IMR-90 (cell line): ENCODE measurements around the gene NPFFR1. TPM values are rescaled to one million over a fixed set of nuclear protein-coding genes. Genes with fewer than 3 reads are reported as not detected.

Experiments used
- ATAC-seq: fragments of 200-7000 bp; cut with Tn5 transposase; 2 replicates; pipeline ENCODE4 v1.9.1; 2020; ENCODE audit warnings: low read depth, mild to moderate bottlenecking, moderate library complexity
- BruUV-seq: library from RNA; stranded (reverse); fragments of 400-500 nt; replicated peaks from 2 replicates; lab custom pipeline; 2021; lab: Mats Ljungman, UMichigan
- CTCF ChIA-PET: fragments of 300-600 bp; formaldehyde crosslinking; extraction: SDS; loops from one replicate; lab custom pipeline; 2021; ENCODE audit warnings: antibody characterized with exemption; lab: Yijun Ruan, JAX
- POLR2A ChIA-PET: fragments of 300-600 bp; sonication (Branson Sonifier 250); formaldehyde crosslinking; loops from one replicate; lab custom pipeline; 2022; ENCODE audit warnings: antibody characterized with exemption; ENCODE audit not compliant: unreplicated experiment; lab: Charles Lee
- DNase-seq: peaks from one replicate; pipeline ENCODE4 v3.0.0; 2013
- H2AFZ ChIP-seq: replicated peaks from 2 replicates; pipeline ENCODE3; 2013; ENCODE audit warnings: low read length, mild to moderate bottlenecking; ENCODE audit not compliant: poor library complexity
- H2AK5ac ChIP-seq: 2 replicates; pipeline ENCODE4 v1.6.1; 2013; ENCODE audit warnings: low read depth, low read length, inconsistent platforms
- H2AK9ac ChIP-seq: replicated peaks from 2 replicates; pipeline ENCODE3; 2013; ENCODE audit warnings: mild to moderate bottlenecking, low read depth, low read length, moderate library complexity; ENCODE audit not compliant: poor library complexity
- H2BK120ac ChIP-seq: 2 replicates; pipeline ENCODE4 v1.6.1; 2013; ENCODE audit warnings: low read depth, low read length, inconsistent platforms
- H2BK15ac ChIP-seq: 3 replicates; pipeline ENCODE4 v1.6.1; 2013; ENCODE audit warnings: low read depth, low read length, inconsistent platforms
- H2BK20ac ChIP-seq: 2 replicates; pipeline ENCODE4 v1.6.1; 2013; ENCODE audit warnings: low read depth, mild to moderate bottlenecking, inconsistent platforms, low read length, moderate library complexity
- H2BK5ac ChIP-seq: 2 replicates; pipeline ENCODE4 v1.6.1; 2013; ENCODE audit warnings: mild to moderate bottlenecking, low read depth, low read length, inconsistent platforms; ENCODE audit not compliant: poor library complexity, severe bottlenecking
- H3K14ac ChIP-seq: replicated peaks from 2 replicates; pipeline ENCODE4 v1.6.1; 2013; ENCODE audit warnings: low read depth, low read length, inconsistent platforms
- H3K18ac ChIP-seq: 2 replicates; pipeline ENCODE4 v1.6.1; 2013; ENCODE audit warnings: low read depth, low read length, control low read depth
- H3K23ac ChIP-seq: 2 replicates; pipeline ENCODE4 v1.6.1; 2013; ENCODE audit warnings: low read depth, low read length, inconsistent platforms
- H3K27ac ChIP-seq: 2 replicates; pipeline ENCODE4 v1.5.1; 2013; ENCODE audit warnings: mild to moderate bottlenecking, control low read depth, low read length; ENCODE audit not compliant: insufficient read depth
- H3K27me3 ChIP-seq: 2 replicates; pipeline ENCODE4 v1.6.1; 2013; ENCODE audit warnings: low read length; ENCODE audit not compliant: control insufficient read depth, insufficient read depth
- H3K36me3 ChIP-seq: 2 replicates; pipeline ENCODE4 v1.6.1; 2013; ENCODE audit warnings: low read length, mixed read lengths; ENCODE audit not compliant: control insufficient read depth, insufficient read depth
- H3K4ac ChIP-seq: 2 replicates; pipeline ENCODE4 v1.6.1; 2013; ENCODE audit warnings: low read depth, low read length, inconsistent platforms
- H3K4me1 ChIP-seq: 2 replicates; pipeline ENCODE4 v1.6.1; 2013; ENCODE audit warnings: low read length, mixed read lengths; ENCODE audit not compliant: control insufficient read depth, insufficient read depth
- H3K4me2 ChIP-seq: 2 replicates; pipeline ENCODE4 v1.6.1; 2013; ENCODE audit warnings: low read depth, mild to moderate bottlenecking, control low read depth, low read length, moderate library complexity
- H3K4me3 ChIP-seq: 2 replicates; pipeline ENCODE4 v1.5.1; 2013; ENCODE audit warnings: low read depth, mild to moderate bottlenecking, control low read depth, low read length, moderate library complexity; ENCODE audit not compliant: insufficient read depth
- H3K56ac ChIP-seq: 2 replicates; pipeline ENCODE4 v1.6.1; 2013; ENCODE audit warnings: low read length, inconsistent platforms; ENCODE audit not compliant: insufficient read depth; ENCODE audit errors: extremely low read depth
- H3K79me1 ChIP-seq, 2 experiments: 2 replicates each; pipeline ENCODE4 v1.6.1; 2013; ENCODE audit warnings: low read length in 2 of 2, inconsistent platforms in 1 of 2, low read depth in 1 of 2
- H3K9ac ChIP-seq: 2 replicates; pipeline ENCODE4 v1.6.1; 2013; ENCODE audit warnings: low read depth, low read length, control low read depth
- H3K9me1 ChIP-seq: 2 replicates; pipeline ENCODE4 v1.6.1; 2013; ENCODE audit warnings: low read length, inconsistent platforms; ENCODE audit not compliant: insufficient read depth
- H3K9me3 ChIP-seq: 2 replicates; pipeline ENCODE4 v1.6.1; 2013; ENCODE audit warnings: low read length; ENCODE audit not compliant: control insufficient read depth, insufficient read depth
- H4K20me1 ChIP-seq: 2 replicates; pipeline ENCODE4 v1.6.1; 2013; ENCODE audit warnings: low read length, inconsistent platforms; ENCODE audit not compliant: insufficient read depth
- H4K5ac ChIP-seq: 2 replicates; pipeline ENCODE4 v1.6.1; 2013; ENCODE audit warnings: mild to moderate bottlenecking, low read depth, low read length, control low read depth
- H4K8ac ChIP-seq, 2 experiments: 2 replicates each; pipeline ENCODE4 v1.6.1; 2013; ENCODE audit warnings: low read depth in 2 of 2, low read length in 2 of 2, control low read depth in 1 of 2, inconsistent platforms in 1 of 2
- H4K91ac ChIP-seq: 2 replicates; pipeline ENCODE4 v1.6.1; 2013; ENCODE audit warnings: low read depth, low read length, inconsistent platforms; ENCODE audit not compliant: insufficient read depth
- CHD1 ChIP-seq: IDR thresholded peaks from 2 replicates; pipeline ENCODE4 v1.6.1; 2012; ENCODE audit warnings: low read depth, low read length, improper control_type of control experiment
- MAFK ChIP-seq: IDR thresholded peaks from 2 replicates; pipeline ENCODE4 v1.6.1; 2012; ENCODE audit warnings: low read depth, low read length, improper control_type of control experiment
- MAZ ChIP-seq: IDR thresholded peaks from 2 replicates; pipeline ENCODE4 v1.6.1; 2012; ENCODE audit warnings: low read depth, mild to moderate bottlenecking, low read length, improper control_type of control experiment, moderate library complexity, borderline replicate concordance
- MXI1 ChIP-seq: IDR thresholded peaks from 2 replicates; pipeline ENCODE4 v1.6.1; 2012; ENCODE audit warnings: low read depth, mild to moderate bottlenecking, low read length, moderate library complexity, borderline replicate concordance
- NFE2L2 ChIP-seq: fragments of 150-350 bp; IDR thresholded peaks from 2 replicates; pipeline ENCODE4 v1.6.1; 2016; ENCODE audit warnings: low read depth, mild to moderate bottlenecking, low read length
- POLR2A ChIP-seq: IDR thresholded peaks from 2 replicates; pipeline ENCODE4 v1.6.1; 2012; ENCODE audit warnings: mild to moderate bottlenecking, low read depth, low read length
- RAD21 ChIP-seq: IDR thresholded peaks from 2 replicates; pipeline ENCODE4 v1.6.1; 2012; ENCODE audit warnings: low read length, improper control_type of control experiment
- RFX5 ChIP-seq: IDR thresholded peaks from 2 replicates; pipeline ENCODE4 v1.8.0; 2012; ENCODE audit warnings: low read depth, mild to moderate bottlenecking, low read length, moderate library complexity
- WGBS, 2 experiments: methylation state at CpG; one replicate each; pipeline versions ENCODE4 v1.1.5 to v1.1.7; 2013; ENCODE audit warnings: missing lambda C conversion rate in 2 of 2; ENCODE audit not compliant: insufficient read length in 1 of 2; ENCODE audit errors: extremely low coverage in 2 of 2; 5-methylcytosine and 5-hydroxymethylcytosine counted together
- dilution Hi-C: fragments of 300-500 bp; cut with HindIII; formaldehyde crosslinking; loops from one replicate; pipeline ENCODE4 v1.14.3; 2018; ENCODE audit warnings: low sequenced_read_pairs; ENCODE audit not compliant: unreplicated experiment
- in situ Hi-C: fragments of 300-500 bp; cut with MboI; formaldehyde crosslinking; loops from 3 replicates; pipeline ENCODE4 v1.14.3; 2019; ENCODE audit warnings: low sequenced_read_pairs, inconsistent platforms, mixed read lengths
- intact Hi-C: fragments of 100-400 bp; cut with micrococcal nuclease; formaldehyde crosslinking; loops from 2 replicates; pipeline ENCODE4 v1.10.0; 2022
- polyA plus RNA-seq, 3 experiments: library from polyadenylated mRNA; depleted of rRNA; stranded (reverse); fragments of >200 nt; gene quantifications; 2 replicates each; pipeline ENCODE4 v1.2.3, GENCODE V29; 2012; ENCODE audit warnings: low replicate concordance in 1 of 3
- total RNA-seq: library from RNA; depleted of rRNA; stranded (reverse); fragments of >200 nt; gene quantifications from 2 replicates; pipeline ENCODE4 v1.2.3, GENCODE V29; 2012

The NPFFR1 gene
- total and polyA plus RNA-seq, 2 of the 4 experiments (the other 2 are of a cell fraction), result not detected

DNA sequence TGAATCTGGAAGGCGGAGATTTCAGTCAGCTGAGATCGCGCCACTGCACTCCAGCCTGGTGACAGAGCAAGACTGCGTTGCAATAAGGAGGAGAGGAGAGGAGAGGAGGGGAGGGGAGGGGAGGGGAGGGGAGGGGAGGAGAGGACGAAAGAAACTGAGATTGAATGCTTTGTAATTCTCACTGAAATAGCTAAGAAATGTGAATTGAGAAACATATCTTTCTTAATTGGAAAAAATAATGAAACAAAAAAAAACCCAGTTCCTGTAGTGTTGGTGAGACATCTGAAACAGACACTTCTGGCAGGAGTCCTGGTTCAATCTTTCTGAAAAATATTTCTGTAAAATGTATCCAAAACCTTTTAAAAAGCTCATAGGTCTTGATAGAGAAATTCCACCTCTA is 77.0 kb downstream of the NPFFR1 start:
- Histone ChIP-seq H3K9ac (no peak overlapping the region), H3K4ac (no peak overlapping the region), H3K9me3 (no peaks in the 10 kb centered on the region), H3K23ac (no peak overlapping the region), H3K9me1 (0 out of 2 replicates have a peak, but pooled peaks cover 3% of the 10 kb centered on the region), H2BK15ac (no peak overlapping the region), H4K5ac (no peak overlapping the region), H2BK20ac (no peak overlapping the region), H3K4me2 (no peak overlapping the region), H4K8ac (no peak overlapping the region), H4K20me1 (no peaks in the 10 kb centered on the region), H3K18ac (no peak overlapping the region), H3K36me3 (peaks cover 42% of the 10 kb centered on the region), H2AFZ (no peak overlapping the region), H4K91ac (no peak overlapping the region), H3K14ac (no peak overlapping the region), H3K79me1 (peaks cover 0 to 12% of the 10 kb centered on the region in 2 experiments; a peak in 2 of 4 replicates), H2BK5ac (no peak overlapping the region), H2AK5ac (no peak overlapping the region), H3K27ac (no peak overlapping the region), H3K4me3 (no peak overlapping the region), H2AK9ac (no peak overlapping the region), H2BK120ac (no peak overlapping the region), H3K27me3 (no peaks in the 10 kb centered on the region), H3K4me1 (no peaks in the 10 kb centered on the region), H3K56ac (no peak overlapping the region)
- no TSS peak for BruUV-seq
- TF ChIP-seq RFX5 (no peak), MXI1 (no peak), POLR2A (no peak), MAFK (no peak), RAD21 (no peak), NFE2L2 (no peak), MAZ (no peak), CHD1 (no peak)
- in situ Hi-C loops (no loop called here), dilution Hi-C loops (no loop called here), intact Hi-C loops (loop anchor here (10.0 kb wide), 1 partner anchor 52 kb away; no protein-coding TSS in a partner anchor)
- WGBS, 2 experiments, result no CpG with 5 or more reads among the region's 5 CpGs
- no peak for ATAC-seq
- ChIA-PET POLR2A (no interaction called here), CTCF (no interaction called here)
- no peak for DNase-seq
